ENCODE data around the gene IGF2BP3. TPM values are rescaled to one million over a fixed set of nuclear protein-coding genes. Genes with fewer than 3 reads are reported as not detected.

Gene IGF2BP3
- total RNA-seq, 1 donor from 2014 or later, result 16.6 TPM

- DNase-seq (ENCODE audit: low spot score), result no peak
These were observed 113.6 kb downstream of the IGF2BP3 start for GRCh38 chr7:23356726-23357125.

GRCh38 chr7:23356168-23356567 lies 114.1 kb downstream of the IGF2BP3 start:
- no peak for DNase-seq (ENCODE audit: low spot score)
- Mint-ChIP-seq H3K4me1 (ENCODE audit: low read depth) (peaks cover 62% of the 10 kb centered on the region), H3K9me3 (peaks cover 6% of the 10 kb centered on the region), H3K4me3 (ENCODE audit: low read depth) (no peak overlapping the region), H3K36me3 (ENCODE audit: low read depth) (peaks cover 30% of the 10 kb centered on the region), H3K27ac (no peak overlapping the region), H3K27me3 (ENCODE audit: low read depth) (no peaks in the 10 kb centered on the region)
- intact Hi-C loops (cut with micrococcal nuclease), result loop anchor here (1.0 to 5.0 kb wide), 9 partner anchors 9 to 176 kb away; partner anchors contain the start of gene TRA2A

More at GRCh38 chr7:23356726-23357125, 113.6 kb downstream of the IGF2BP3 start:
- Mint-ChIP-seq H3K4me1 (ENCODE audit: low read depth) (peaks cover 60% of the 10 kb centered on the region), H3K27ac (peak overlapping the region; percentile 79), H3K36me3 (ENCODE audit: low read depth) (peaks cover 30% of the 10 kb centered on the region), H3K9me3 (peaks cover 6% of the 10 kb centered on the region), H3K4me3 (ENCODE audit: low read depth) (peak overlapping the region; percentile 48), H3K27me3 (ENCODE audit: low read depth) (no peaks in the 10 kb centered on the region)
- intact Hi-C loops (cut with micrococcal nuclease), result loop anchor here (1.0 to 5.0 kb wide), 12 partner anchors 9 to 176 kb away; partner anchors contain the start of genes IGF2BP3 and TRA2A

DNA sequence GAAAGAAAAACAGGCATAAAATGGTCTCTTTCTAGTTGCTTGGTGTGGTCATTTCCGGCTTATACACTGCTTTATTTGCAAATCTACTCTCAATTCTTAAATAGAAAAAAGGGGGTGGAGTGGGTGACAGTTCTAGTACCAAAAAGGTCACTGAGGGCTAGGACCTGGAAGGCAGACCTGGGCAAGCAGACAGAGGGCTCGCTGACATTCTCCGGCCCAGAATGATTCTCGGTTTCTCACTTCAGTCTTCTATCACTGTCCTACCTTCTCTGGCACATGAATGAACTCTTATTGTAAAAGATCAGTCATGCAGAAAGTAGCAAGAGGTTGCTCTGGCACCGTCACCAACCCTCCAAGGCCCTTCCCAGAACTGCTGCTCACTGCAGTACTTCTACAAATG lies 117.1 kb downstream of the IGF2BP3 start:
- peaks cover 22% of the 10 kb centered on the region for H3K36me3 Mint-ChIP-seq (ENCODE audit: low read depth)
- no peak overlapping the region for H3K4me3 Mint-ChIP-seq (ENCODE audit: low read depth)
- no peaks in the 10 kb centered on the region for H3K27me3 Mint-ChIP-seq (ENCODE audit: low read depth)
- H3K9me3 Mint-ChIP-seq, result no peaks in the 10 kb centered on the region
- no peak for DNase-seq (ENCODE audit: low spot score)
- peaks cover 51% of the 10 kb centered on the region for H3K4me1 Mint-ChIP-seq (ENCODE audit: low read depth)
- intact Hi-C loops (cut with micrococcal nuclease), result no loop called here
- H3K27ac Mint-ChIP-seq, result no peak overlapping the region

DNA sequence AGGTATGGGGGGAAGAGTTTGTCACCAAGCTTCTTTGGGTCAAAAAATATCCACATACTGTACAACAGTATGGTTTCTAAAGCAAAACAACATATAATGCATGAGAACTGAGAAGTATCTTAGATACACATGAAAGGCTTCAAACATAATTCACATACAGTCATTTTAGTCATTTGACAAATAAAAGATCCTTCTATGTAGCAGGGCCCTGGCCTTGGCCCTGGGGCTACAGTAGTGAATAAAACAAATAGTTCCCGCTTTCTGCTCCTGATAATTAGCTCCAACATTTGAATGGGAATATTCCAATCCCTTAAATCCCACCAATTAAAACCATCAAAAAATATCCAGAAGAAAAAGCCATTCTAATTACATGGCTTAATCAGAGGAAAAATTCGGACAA lies 119.8 kb downstream of the IGF2BP3 start:
- DNase-seq (ENCODE audit: low spot score), result no peak
- H3K27ac Mint-ChIP-seq, result no peak overlapping the region
- intact Hi-C loops (cut with micrococcal nuclease), result no loop called here

DNA sequence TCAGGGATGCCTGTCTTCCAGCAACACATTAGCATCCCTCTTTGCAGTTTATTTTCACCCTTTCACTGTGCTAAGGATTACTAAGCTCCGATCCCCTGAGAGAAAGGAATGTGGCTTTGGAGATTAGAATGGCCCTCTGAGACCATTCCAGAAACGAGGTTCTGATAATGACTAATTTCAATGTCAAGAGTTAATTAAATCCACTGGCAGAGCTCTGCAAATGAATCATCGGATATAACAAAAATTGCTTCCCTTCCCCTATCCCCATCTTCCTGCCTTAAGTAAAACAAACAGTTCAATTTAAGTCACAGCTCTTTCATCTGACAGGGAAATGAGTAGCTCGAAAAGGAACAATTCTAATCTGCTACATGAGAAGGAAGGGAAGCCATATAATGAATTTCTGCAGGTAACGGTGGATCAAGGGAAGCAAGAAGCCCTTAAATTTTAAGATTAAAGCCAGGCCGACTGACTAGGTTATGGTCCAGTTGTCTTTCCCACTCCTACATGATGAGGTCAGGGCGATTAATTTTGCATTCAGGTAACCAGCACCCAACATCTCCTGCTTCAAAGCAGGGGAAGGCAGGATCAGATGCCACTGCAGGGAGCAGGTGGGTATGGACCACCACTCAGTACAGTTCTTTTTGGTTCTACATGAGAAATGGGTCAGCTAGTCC lies 120.7 kb downstream of the IGF2BP3 start:
- Mint-ChIP-seq H3K4me1 (ENCODE audit: low read depth) (peaks cover 60% of the 10 kb centered on the region), H3K27me3 (ENCODE audit: low read depth) (no peaks in the 10 kb centered on the region), H3K4me3 (ENCODE audit: low read depth) (no peak overlapping the region), H3K9me3 (no peaks in the 10 kb centered on the region), H3K27ac (no peak overlapping the region), H3K36me3 (ENCODE audit: low read depth) (peaks cover 39% of the 10 kb centered on the region)
- no peak for DNase-seq (ENCODE audit: low spot score)
- intact Hi-C loops (cut with micrococcal nuclease), result loop anchor here (5.0 kb wide), 1 partner anchor 52 kb away; the partner anchor contains the start of gene MALSU1

More for the DNA sequence above, 119.8 kb downstream of the IGF2BP3 start:
- H3K9me3 Mint-ChIP-seq, result no peaks in the 10 kb centered on the region
- H3K4me3 Mint-ChIP-seq (ENCODE audit: low read depth), result no peak overlapping the region
- no peaks in the 10 kb centered on the region for H3K27me3 Mint-ChIP-seq (ENCODE audit: low read depth)
- peaks cover 35% of the 10 kb centered on the region for H3K36me3 Mint-ChIP-seq (ENCODE audit: low read depth)
- peaks cover 56% of the 10 kb centered on the region for H3K4me1 Mint-ChIP-seq (ENCODE audit: low read depth)

DNA sequence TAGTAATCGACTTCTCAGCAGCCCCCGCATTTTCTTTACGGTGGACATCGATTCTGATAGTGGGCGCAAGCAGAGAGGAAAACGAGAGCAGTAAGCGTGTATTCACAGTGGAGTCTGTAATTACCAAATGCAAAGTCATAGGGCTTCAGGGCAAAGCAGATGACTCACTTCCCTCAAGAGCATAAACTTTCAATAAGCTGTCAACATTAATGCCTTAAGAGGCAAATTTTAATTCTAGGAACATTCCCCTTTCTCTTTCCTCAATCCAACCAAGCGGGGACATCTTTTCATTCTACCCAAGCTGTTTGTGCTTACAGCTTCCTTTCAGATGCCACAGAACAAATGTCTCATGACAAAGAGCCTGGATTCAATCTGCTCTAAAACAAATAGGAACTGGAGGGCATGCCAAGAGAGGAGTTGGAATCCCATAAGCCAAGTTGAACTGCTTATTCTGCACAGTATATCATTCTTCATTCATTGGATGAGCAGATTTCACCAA lies 122.6 kb downstream of the IGF2BP3 start:
- H3K27ac Mint-ChIP-seq, result peak overlapping the region; percentile 64
- H3K9me3 Mint-ChIP-seq, result no peaks in the 10 kb centered on the region
- no peak for DNase-seq (ENCODE audit: low spot score)

GRCh38 chr7:23347033-23347681 lies 123.1 kb downstream of the IGF2BP3 start:
- Mint-ChIP-seq H3K27ac (peak overlapping the region; percentile 64), H3K4me3 (ENCODE audit: low read depth) (peak overlapping the region; percentile 53), H3K9me3 (no peaks in the 10 kb centered on the region), H3K27me3 (ENCODE audit: low read depth) (no peaks in the 10 kb centered on the region), H3K36me3 (ENCODE audit: low read depth) (peaks cover 49% of the 10 kb centered on the region), H3K4me1 (ENCODE audit: low read depth) (peaks cover 50% of the 10 kb centered on the region)
- DNase-seq (ENCODE audit: low spot score), result no peak
- intact Hi-C loops (cut with micrococcal nuclease), result loop anchor here (1.0 to 5.0 kb wide), 5 partner anchors 9 to 70 kb away; partner anchors contain the start of gene MALSU1

More for the DNA sequence above, 122.6 kb downstream of the IGF2BP3 start:
- no peaks in the 10 kb centered on the region for H3K27me3 Mint-ChIP-seq (ENCODE audit: low read depth)
- H3K4me1 Mint-ChIP-seq (ENCODE audit: low read depth), result peaks cover 50% of the 10 kb centered on the region
- intact Hi-C loops (cut with micrococcal nuclease), result loop anchor here (1.0 to 5.0 kb wide), 5 partner anchors 9 to 71 kb away; partner anchors contain the start of gene MALSU1
- H3K36me3 Mint-ChIP-seq (ENCODE audit: low read depth), result peaks cover 45% of the 10 kb centered on the region
- peak overlapping the region; percentile 53 for H3K4me3 Mint-ChIP-seq (ENCODE audit: low read depth)

DNA sequence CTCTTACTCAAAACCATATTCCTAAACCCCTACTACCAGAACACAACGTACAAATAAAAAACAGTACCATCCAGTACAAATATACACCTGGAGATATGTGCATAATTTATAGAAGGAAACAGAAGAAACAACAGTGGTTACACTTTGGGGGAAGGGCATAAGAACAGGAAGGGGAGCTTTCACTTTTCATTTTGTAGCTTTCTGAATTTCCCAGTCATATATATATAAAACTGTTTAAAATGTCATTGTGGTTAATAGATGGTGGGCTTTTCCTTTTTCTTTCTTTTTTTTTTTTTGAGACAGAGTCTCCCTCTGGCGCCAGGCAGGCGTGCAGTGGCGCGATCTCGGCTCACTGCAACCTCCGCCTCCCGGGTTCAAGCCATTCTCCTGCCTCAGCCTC lies 124.0 kb downstream of the IGF2BP3 start:
- H3K36me3 Mint-ChIP-seq (ENCODE audit: low read depth), result peaks cover 54% of the 10 kb centered on the region

GRCh38 chr7:23345601-23346000 lies 124.7 kb downstream of the IGF2BP3 start:
- DNase-seq (ENCODE audit: low spot score), result no peak
- Mint-ChIP-seq H3K4me3 (ENCODE audit: low read depth) (peak overlapping the region; percentile 68), H3K36me3 (ENCODE audit: low read depth) (peaks cover 56% of the 10 kb centered on the region), H3K9me3 (no peaks in the 10 kb centered on the region), H3K4me1 (ENCODE audit: low read depth) (peaks cover 41% of the 10 kb centered on the region), H3K27me3 (ENCODE audit: low read depth) (no peaks in the 10 kb centered on the region), H3K27ac (no peak overlapping the region)
- intact Hi-C loops (cut with micrococcal nuclease), result loop anchor here (5.0 kb wide), 1 partner anchor 48 kb away; the partner anchor contains the start of gene MALSU1

More for the DNA sequence above, 124.0 kb downstream of the IGF2BP3 start:
- Mint-ChIP-seq H3K27ac (peak overlapping the region; percentile 62), H3K4me1 (ENCODE audit: low read depth) (peaks cover 43% of the 10 kb centered on the region), H3K9me3 (no peaks in the 10 kb centered on the region), H3K27me3 (ENCODE audit: low read depth) (no peaks in the 10 kb centered on the region), H3K4me3 (ENCODE audit: low read depth) (peak overlapping the region; percentile 68)
- no peak for DNase-seq (ENCODE audit: low spot score)
- intact Hi-C loops (cut with micrococcal nuclease), result loop anchor here (2.0 to 5.0 kb wide), 4 partner anchors 22 to 70 kb away; partner anchors contain the start of gene MALSU1

DNA sequence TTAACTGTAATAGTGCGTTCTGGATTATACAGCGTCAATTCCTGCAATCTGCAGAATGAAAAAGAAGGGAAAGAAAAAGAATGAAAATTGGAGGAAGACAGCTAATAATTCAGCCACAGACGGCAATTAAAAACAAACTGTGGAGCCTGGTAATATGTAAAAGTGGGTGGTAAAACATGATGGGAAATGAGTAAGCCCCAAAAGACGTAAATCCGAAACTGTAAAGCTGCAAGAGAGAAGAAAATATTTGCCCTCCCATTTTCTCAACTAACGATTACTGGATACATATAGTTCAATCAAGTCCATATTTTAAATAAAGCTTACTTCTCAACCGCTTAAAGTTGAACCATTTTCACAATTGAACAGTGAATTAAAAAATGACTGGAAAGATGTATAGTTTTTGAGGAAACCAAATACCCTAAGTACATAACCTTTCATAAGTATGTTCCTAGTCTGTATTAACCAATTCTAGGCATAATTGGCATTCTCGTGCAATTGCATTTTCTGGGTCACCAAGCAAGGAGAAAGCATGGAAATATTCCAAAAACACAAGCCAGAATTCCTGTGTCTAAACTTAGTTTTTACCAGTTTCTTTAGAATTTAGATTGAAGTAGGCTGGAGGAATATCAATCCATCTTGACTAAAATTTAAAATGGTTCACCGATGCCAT lies 126.3 kb downstream of the IGF2BP3 start:
- no peak overlapping the region for H3K4me3 Mint-ChIP-seq (ENCODE audit: low read depth)
- H3K27me3 Mint-ChIP-seq (ENCODE audit: low read depth), result no peaks in the 10 kb centered on the region
- no peaks in the 10 kb centered on the region for H3K9me3 Mint-ChIP-seq
- intact Hi-C loops (cut with micrococcal nuclease), result no loop called here
- peaks cover 58% of the 10 kb centered on the region for H3K36me3 Mint-ChIP-seq (ENCODE audit: low read depth)
- H3K27ac Mint-ChIP-seq, result no peak overlapping the region
- no peak for DNase-seq (ENCODE audit: low spot score)
- H3K4me1 Mint-ChIP-seq (ENCODE audit: low read depth), result peaks cover 38% of the 10 kb centered on the region

- H3K9me3 Mint-ChIP-seq, result no peaks in the 10 kb centered on the region
- intact Hi-C loops (cut with micrococcal nuclease), result no loop called here
- no peaks in the 10 kb centered on the region for H3K27me3 Mint-ChIP-seq (ENCODE audit: low read depth)
- peaks cover 62% of the 10 kb centered on the region for H3K36me3 Mint-ChIP-seq (ENCODE audit: low read depth)
- H3K4me3 Mint-ChIP-seq (ENCODE audit: low read depth), result no peak overlapping the region
- no peak for DNase-seq (ENCODE audit: low spot score)
- H3K27ac Mint-ChIP-seq, result no peak overlapping the region
- peaks cover 32% of the 10 kb centered on the region for H3K4me1 Mint-ChIP-seq (ENCODE audit: low read depth)
These were observed 127.2 kb downstream of the IGF2BP3 start for GRCh38 chr7:23343102-23343501.

DNA sequence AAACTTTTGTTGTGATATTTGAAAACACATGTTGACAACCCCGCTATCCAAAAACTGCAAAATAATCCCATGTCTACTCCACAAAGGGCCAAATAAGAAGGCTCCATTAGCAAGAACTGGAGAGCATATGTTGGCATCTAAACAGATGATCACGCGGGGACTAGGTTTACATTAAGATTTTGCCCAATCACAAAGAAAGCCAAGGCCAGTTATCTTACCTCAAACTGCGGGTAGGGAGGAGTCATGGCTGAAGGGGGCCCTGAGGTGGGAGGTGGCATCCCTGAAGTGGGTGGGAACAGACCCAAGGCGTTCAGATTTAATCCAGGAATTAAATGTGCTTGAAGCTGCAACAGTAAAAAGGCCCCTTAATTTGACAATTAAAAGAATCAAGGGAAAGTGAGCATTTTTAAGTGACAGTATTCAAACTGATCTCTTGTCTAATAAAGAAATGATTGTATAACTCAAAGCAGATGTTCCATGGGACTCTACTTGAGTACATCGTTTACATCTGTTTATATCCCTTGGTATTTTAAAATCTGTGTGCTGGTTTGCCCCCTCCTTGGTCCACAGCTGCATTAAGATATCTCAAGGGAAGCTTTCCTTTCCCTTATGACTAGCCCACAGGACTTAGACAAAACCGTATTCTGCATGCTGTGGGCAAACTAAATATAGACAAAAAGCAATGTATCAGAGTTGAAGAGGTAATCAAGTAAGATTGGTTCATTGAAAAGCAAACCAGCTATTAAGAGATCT lies 128.3 kb downstream of the IGF2BP3 start:
- peaks cover 22% of the 10 kb centered on the region for H3K4me1 Mint-ChIP-seq (ENCODE audit: low read depth)
- DNase-seq (ENCODE audit: low spot score), result no peak
- intact Hi-C loops (cut with micrococcal nuclease), result no loop called here
- H3K27ac Mint-ChIP-seq, result no peak overlapping the region
- H3K36me3 Mint-ChIP-seq (ENCODE audit: low read depth), result peaks cover 64% of the 10 kb centered on the region
- H3K9me3 Mint-ChIP-seq, result no peaks in the 10 kb centered on the region
- H3K27me3 Mint-ChIP-seq (ENCODE audit: low read depth), result no peaks in the 10 kb centered on the region
- H3K4me3 Mint-ChIP-seq (ENCODE audit: low read depth), result no peak overlapping the region
